Panc1 (cell line): ENCODE data around the gene KRTCAP2.

ENCODE experiments used
- CTCF ChIP-seq: fragments of 450-650 bp; IDR thresholded peaks from 2 replicates; pipeline ENCODE4 v1.5.1; 2017; ENCODE audit warnings: mild to moderate bottlenecking
- POLR2AphosphoS5 ChIP-seq: IDR thresholded peaks from 2 replicates; pipeline ENCODE4 v1.6.1; 2012; ENCODE audit warnings: mild to moderate bottlenecking, low read depth, low read length, moderate library complexity
- REST ChIP-seq, 2 experiments: IDR thresholded peaks; 2 replicates each; pipeline ENCODE4 v1.6.1; 2011 to 2012; ENCODE audit warnings: low read depth in 2 of 2, control low read depth in 1 of 2, low read length in 1 of 2, mild to moderate bottlenecking in 1 of 2, moderate library complexity in 1 of 2; ENCODE audit not compliant: insufficient read depth in 1 of 2
- SIN3A ChIP-seq: IDR thresholded peaks from 2 replicates; pipeline ENCODE4 v1.6.1; 2012; ENCODE audit warnings: low read depth, mild to moderate bottlenecking, low read length, moderate library complexity, borderline replicate concordance; ENCODE audit not compliant: insufficient read depth

GRCh38 chr1:155199792-155200191 is 26.7 kb upstream of the KRTCAP2 start:
- no peak for TF ChIP-seq SIN3A
- TF ChIP-seq CTCF = no peak
- TF ChIP-seq POLR2AphosphoS5 = no peak; the same call in 1 of the 2 replicates
- TF ChIP-seq REST (IDR thresholded peaks at IDR 0.05; ENCODE audit: insufficient read depth in 1 of 2, low read depth in 2 of 2, low read length in 1 of 2) = no peak
